GM21528 (cell line): ENCODE data around the gene TMPRSS15.

Experiments used
- ATAC-seq: cut with Tn5 transposase; IDR thresholded peaks from one replicate; pipeline ENCODE4 v1.9.1; 2021; ENCODE audit warnings: mild to moderate bottlenecking, moderate library complexity; ENCODE audit not compliant: unreplicated experiment, low FRiP score

Gene TMPRSS15

DNA sequence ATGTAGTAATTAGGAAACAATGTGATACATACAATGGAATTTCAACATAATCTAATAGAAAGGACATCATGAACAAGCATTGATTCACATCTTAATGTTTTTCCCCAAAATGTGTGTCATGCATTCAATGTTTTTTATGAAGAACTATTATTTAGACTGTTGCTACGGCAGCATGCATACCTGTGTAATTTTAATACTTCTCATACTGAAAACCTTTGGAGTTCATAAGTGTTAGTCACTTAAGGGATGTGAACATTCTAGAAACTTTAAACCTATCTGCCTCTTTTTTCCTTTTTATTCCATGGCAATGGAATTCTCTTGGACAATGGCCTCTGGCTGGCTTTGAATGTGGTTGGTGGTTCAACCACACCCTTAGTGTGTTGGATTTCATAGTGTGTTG, 48.6 kb downstream of the TMPRSS15 start:
- no peak for ATAC-seq

DNA sequence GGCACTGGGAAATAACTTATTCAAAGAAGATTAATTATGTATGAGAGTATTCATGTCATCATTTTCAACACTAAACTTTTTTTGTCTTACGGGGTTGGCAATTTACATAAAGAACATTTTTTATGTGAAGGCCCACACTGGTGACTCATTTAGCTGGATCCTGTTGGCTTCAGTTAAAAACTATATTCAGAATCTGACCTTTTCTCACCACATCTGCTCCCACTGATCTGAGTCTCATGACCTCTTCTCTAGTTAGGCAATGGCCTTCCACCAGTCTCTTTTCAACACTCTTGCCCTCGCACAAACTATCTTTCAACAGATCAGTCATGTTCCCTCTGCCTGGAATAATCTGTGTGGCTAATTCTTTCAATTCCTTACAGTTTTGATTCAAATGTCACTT, 53.4 kb downstream of the TMPRSS15 start:
- ATAC-seq: no peak

DNA sequence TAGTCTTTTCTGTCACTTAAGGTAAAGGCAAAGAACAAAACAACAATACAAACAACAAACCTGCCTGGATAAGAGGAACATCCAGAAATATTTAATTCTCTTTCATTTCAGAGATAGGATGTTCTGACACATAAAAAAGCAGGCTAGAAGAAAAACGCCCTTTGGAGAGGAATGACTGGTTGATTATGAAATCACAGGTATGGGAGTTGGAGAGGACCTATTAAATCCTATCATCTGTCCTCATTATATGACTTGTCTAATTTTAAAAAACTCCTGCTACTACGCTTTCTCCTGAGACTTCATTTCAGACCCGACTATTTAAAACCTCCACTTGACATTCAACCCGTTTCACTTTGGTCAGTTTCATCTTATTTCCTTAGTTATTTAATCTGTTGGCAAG, 54.1 kb downstream of the TMPRSS15 start:
- no peak for ATAC-seq

DNA sequence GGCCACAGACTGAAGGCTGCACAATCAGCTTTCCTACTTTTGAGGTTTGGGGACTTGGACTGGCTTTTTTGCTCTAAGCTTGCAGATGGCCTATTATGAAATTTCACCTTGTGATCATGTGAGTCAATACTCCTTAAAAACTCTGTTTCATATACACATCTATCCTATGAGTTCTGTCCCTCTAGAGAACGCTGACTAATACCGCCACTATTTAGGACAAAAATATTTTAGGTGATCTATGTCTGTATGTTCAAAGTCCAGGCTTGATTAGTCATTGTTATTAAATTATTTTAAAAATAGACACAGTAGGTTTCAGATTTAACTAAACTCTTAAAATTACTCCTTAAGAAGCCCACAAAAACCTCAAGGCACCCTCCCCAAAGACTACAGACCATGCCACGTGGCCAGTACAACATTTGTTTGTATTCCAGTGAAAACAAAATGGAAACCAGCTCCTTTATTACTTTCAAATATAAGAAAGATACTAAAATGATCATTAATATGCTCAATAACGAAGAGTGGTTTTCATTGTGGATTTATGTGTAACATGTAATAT, 63.1 kb downstream of the TMPRSS15 start:
- ATAC-seq: no peak

DNA sequence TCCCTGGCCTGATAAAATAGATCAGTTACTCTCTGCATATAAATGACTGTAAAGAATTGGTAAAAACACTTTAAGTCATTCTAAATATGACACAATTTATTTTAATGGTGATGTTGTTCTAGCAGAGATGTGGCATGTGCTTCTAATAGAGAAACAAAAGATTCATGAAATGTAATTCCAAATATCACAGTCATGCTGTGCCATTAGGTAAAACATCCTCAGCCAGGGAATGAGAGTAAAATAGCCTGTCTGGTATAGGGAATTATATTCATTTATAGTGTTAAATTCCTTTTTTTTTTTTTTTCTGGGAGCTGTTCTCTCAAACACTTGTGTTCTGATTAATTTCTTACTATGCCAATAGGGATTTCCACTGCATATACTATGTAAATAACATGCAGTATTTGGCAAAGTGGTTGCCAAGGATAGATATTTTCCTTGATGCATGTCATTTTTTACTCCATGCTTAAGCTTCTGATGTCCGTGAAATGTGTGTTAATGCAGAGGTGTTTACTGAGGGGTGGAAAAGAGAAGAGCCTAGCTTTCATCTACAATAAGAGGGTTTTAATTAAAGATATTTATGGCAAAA, 67.8 kb downstream of the TMPRSS15 start:
- no peak for ATAC-seq

DNA sequence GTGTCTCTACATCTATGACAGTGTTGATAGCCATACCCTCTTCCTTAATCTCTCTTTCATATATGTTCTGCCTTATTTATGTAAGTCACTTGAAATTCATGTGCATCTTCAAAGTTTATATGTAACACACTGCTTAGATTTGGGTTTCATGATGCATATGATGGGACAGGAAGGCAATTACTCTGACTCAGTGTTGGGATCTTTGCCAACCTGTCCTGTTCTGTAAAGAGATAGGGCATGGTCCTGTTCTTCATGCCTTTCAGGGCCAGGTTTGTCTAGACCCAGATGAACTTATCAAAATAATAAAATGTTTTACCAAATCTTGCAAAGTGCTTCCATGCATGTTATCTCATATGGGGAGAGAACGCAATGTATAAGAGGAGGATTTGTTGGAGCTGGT, 69.5 kb downstream of the TMPRSS15 start:
- no peak for ATAC-seq

DNA sequence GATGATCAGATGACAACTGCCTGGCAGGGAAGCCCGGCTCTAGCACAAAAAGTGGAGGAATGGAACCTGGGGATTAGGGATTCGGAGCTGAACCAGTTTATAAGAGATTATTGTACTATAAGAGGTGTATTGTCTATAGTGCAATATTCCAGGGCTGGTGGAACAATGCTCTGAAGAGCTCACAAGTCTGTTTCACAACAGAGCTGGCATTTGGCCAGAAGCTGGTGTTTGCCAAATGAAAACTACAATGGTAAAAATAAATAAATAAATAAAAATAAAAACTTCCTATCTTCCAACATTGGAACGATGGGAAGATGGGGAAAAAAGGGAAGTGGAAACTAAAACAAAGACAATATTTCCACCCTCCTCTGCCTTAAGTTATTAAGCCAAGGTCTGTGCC, 85.4 kb downstream of the TMPRSS15 start:
- no peak for ATAC-seq

DNA sequence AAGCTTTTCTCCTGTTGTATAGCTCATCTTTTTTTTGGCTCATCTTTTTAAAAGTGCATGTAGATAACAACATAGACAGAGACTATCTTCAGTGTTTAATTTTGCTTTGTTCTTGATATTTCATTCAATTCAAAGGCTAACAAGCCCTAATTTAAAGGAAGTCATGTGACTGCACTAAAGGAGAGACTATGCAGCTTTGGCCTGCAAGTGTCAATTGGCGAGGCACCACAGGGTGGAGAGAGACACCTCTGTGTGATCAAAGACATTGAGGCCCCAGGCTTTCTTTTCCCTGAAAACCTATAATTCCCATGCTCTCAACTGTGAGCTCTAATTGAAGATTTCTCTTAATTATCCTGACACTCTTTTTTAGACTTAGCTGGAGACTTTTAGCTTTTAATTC, 105.4 kb downstream of the TMPRSS15 start:
- ATAC-seq: no peak

DNA sequence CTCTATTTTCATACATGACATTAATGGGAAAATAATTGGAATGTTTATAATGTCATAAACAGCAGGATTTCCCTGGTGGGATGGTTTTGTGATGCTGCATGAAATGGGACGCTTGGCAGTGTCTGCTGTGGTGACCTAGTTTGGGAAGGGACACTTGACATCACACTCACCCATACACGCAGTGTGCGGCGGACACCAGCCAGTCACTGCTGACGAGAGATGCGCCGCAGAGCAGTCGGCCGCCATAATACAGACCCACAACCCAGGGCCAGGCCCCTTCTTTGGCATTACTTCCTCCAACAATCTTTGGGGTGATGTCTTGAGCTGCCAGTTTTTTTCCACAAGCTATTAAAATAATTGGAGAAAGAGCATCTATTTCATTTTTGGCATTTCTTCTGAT, 109.5 kb downstream of the TMPRSS15 start:
- ATAC-seq: no peak

DNA sequence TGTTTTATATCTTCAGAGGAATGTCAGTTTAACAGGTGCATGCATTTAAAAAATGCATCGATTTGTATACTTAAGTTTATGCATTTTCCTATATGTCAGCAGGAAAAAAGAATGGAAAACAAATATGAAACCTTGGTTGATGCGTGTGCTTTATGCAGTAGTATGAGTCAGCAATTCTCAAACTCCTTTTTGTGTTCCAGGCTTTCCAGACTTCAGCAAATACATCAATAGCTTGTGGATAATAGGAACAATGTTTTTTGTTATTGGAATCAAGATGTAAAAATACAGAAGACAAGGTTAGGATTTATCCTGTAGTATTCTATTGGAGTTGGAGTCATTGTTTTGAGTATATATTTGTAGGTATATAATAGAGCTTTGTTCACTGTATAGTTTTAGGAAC, 113.7 kb downstream of the TMPRSS15 start:
- ATAC-seq: no peak

DNA sequence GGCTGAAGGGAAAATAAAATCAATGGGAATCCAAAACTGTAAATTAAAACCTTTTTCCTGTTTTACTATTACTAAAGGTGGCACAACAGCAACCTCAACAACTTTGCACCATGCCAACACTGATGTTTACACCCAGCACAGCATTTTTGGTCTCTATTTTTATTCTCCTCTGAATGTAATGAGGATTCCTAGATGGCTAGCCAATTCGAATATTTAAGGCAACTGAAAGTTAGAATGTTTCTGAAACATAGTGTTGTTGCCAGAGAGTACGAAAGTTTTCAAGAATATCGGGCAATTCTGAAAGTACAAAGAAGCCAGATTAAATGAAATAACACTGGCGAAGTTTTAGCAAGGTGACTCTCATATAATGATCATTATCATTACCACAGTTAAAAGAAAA, 118.2 kb downstream of the TMPRSS15 start:
- ATAC-seq: no peak

DNA sequence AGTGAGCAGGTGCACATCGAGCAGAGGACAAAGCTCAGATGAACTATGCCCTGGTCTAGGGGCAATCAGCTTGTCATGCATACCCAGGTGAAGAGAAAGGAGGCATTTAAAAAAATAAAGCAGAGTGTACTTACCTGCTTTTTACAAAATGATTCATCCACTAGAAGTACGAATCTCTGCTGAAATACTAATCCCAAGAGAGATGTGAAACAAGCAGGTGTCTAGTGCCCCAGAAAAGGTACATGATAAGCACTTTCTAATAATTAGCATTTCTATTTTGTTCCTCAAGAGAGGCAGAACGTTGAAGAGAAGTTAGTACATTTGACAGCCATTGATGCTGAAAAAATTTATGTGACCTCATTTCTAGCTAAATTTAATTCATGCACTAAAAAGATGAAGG, 127.8 kb downstream of the TMPRSS15 start:
- ATAC-seq: no peak

DNA sequence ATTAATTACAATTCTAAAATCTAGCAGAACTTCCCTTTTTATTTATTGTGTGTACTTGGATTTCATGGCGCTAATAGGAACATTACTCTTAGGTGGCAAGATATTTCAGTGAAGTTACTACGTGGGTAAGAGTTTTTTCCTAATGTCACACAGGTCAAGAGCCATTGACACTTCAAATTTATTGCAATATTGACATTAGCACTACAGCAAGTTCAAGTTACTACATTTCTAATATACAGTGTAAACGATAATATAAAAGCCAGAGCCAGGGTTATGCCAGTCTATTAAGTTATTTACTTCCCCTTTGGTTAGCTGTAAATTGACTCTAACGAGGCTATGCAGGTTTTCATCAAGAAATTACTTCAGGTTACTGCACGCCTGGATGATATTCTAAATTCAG, 129.2 kb downstream of the TMPRSS15 start:
- no peak for ATAC-seq

DNA sequence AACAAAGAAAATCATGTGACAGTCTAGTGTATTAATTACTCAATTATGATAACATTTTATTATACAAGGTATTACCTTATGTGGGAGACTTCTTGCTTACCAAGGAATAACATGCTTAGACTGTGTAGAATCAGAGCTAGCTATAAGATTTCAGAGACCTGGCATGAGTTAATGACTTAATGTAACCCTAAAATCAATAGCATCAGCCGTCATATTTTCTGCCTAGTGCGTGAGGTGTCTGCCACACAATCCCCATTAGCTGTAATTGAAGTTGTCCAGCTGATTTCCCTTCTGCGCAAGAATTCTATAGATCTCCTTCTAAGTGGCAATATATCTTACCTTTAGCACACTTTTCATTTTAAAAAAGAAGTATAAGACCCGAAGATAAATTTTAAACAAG, 130.2 kb downstream of the TMPRSS15 start:
- no peak for ATAC-seq

DNA sequence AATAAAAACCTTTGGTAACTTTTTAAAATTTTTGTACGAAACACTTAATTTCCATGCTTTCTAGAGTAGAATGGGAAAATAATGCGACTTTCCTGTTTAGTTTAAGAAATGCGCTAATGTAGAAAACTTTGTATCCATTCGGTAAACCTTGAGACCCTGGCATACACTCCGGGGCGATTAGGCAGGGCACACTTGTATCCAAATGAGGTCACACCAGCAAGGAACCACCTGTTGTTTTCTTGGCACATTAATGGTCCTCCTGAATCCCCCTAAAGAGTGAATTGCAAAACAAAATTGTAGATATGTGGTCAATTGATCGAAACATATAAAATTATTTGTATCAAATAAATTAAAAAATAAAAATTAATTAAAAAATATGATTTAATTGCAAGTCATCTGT, 133.7 kb downstream of the TMPRSS15 start:
- ATAC-seq: no peak

DNA sequence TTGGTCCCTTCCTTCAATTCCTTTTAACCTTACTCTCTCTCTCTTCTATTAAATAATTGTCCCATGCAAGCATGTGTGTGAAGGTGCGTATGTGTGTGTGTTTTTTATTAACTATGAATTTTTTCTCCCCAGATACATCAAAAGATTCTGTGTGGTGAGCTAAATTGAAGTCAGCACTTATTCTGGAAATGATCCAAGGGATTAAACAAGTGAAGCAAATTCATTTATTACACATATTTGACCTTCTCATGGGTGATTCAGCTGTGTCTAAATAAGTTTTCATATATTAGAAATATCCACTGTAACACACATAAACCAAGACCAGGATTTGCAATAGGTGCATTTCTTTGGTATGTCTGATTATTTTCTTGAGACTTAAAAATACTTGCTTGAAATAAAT, 134.7 kb downstream of the TMPRSS15 start:
- ATAC-seq: no peak

DNA sequence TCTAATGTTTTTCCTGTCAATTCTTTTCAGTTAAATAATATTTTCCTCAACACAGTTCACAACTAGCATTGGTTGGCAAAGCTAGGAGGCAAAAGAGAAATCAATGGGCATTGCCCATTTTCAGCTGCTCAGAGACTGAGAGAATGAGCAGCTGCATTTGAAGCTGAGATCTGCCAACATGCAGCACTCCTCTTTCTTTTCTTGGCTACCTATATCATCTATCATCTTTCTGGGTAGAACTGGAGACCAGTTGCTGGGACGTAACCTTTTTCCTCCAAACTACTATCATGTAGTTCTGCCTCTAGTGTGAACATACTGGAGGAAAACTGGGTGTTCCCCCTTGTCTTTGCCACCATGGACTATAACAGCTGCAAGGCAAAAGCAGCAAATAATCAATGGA, 136.1 kb downstream of the TMPRSS15 start:
- ATAC-seq: no peak

DNA sequence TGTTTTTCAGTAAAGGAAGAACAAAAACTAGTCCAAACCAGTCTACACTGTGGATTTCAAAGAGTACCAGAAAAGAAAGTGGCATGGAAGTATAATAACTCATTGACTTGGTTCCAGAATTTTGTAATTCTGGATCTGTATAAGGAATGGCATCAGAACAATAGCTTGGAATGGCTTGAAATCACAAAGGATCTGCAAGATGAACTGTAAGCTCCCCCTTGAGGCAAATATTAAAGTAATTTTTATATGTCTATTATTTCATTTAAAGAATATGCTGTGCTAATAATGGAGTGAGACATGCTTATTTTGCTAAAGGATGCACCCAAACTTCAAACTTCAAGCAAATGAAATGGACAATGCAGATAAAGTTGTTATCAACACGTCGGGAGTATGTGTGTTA, 137.6 kb downstream of the TMPRSS15 start:
- no peak for ATAC-seq

DNA sequence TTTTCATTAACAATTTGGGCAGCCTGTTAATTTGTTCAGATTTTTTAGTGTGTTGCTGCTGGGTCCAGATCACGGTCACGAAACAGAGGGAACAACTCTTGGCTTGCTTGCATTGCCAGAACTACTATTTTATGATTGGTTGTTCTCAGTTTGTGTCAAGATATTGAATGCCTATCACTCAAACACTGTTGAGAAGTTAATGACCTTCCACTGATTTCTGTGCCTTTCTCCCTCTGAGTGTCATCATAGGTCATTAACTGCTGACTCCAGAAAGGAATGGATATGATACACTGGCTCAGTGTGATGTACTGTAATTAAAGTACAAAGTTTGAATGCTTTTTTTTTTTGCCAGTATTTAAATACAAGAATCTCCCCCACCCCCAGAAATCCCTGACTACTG, 149.8 kb downstream of the TMPRSS15 start:
- no peak for ATAC-seq

DNA sequence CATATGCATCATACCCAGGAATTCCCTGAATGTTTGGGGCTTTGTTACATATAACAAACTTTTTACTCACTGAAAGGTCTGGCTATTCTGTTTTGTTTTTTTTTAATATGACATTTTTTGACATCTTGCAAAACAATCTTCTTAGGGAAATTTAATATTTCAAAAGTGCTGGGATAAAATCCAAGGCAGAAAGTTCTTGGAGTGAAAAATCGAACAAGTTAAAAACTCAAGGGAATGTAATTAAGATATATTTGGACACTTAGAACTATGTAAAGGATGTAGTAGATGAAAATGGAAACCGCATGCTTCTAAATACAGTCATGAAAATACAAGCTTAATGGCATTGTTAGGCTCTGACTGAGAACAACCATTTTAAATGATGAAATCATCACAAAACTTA, 150.4 kb downstream of the TMPRSS15 start:
- no peak for ATAC-seq

DNA sequence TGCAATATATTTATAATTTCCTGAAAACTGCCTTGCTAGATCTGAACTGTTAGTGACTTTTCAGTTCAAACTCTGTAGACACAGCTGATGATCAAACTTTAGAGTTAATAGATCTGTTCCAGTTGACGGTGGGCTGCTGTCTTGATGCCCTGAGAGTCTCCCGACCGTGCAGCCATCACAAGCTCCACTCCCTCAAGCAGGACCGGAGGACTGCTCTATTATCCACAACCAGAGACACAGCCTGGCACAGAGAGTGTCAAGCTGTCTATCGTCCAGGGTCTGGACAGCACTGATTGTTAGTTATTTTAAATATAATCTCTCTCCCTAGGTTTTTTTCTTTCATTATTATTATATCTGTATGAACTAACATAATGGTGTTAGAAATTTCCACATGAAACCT, 150.9 kb downstream of the TMPRSS15 start:
- no peak for ATAC-seq

DNA sequence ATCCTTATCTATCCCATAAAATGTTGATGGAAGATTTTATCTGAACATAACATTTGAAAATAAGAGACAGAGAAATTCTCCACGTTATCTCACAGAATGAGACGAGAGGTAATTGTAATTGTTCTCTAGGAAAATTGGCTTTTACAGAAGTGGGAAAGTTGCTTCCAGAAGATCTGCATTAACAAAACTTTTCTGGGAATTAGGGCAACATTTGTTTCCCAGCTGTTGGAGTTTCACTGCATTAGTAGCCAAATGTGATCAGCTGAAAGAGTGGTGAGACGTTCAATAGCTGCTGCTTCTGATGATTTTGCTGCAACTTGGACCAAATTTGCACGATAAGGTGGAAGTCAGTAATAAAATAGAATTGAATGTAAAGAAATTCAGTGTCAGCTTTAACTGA, 151.3 kb downstream of the TMPRSS15 start:
- ATAC-seq: no peak

DNA sequence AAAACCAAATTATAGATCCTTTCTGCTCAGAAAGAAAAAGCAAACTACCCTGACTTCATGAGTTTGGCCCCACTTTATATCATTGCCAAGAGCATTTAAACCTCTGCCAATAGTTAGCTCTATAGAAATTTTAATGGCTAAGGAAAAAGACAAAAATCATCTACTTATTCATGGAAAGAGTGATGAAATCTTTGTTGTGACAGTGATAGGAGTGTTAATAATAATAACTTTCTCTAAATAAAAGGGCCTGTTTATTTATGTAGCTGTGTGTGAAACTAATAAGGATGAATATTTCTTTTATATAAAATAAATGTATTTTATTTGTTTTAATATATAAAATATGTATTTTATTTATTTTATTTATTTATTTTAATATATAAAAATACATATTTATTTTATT, 152.5 kb downstream of the TMPRSS15 start:
- no peak for ATAC-seq
